ENCODE results near the gene STK11.

GRCh38 chr19:1260749-1261537 is 55.4 kb downstream of the STK11 start:
- no peak for TF ChIP-seq POLR2A (IDR thresholded peaks at IDR 0.05)
- TF ChIP-seq, protein P1, sequence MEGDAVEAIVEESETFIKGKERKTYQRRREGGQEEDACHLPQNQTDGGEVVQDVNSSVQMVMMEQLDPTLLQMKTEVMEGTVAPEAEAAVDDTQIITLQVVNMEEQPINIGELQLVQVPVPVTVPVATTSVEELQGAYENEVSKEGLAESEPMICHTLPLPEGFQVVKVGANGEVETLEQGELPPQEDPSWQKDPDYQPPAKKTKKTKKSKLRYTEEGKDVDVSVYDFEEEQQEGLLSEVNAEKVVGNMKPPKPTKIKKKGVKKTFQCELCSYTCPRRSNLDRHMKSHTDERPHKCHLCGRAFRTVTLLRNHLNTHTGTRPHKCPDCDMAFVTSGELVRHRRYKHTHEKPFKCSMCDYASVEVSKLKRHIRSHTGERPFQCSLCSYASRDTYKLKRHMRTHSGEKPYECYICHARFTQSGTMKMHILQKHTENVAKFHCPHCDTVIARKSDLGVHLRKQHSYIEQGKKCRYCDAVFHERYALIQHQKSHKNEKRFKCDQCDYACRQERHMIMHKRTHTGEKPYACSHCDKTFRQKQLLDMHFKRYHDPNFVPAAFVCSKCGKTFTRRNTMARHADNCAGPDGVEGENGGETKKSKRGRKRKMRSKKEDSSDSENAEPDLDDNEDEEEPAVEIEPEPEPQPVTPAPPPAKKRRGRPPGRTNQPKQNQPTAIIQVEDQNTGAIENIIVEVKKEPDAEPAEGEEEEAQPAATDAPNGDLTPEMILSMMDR (IDR thresholded peaks at IDR 0.05): no peak
- TF ChIP-seq POLR2AphosphoS5 (IDR thresholded peaks at IDR 0.05): peak in 2 of 3 donors; percentile 29 to 61

Measured in breast epithelium (tissue), 3 donors.